VCaP (cell line): ENCODE data around the gene ITGA3.

Source experiments
- H3K27ac ChIP-seq: fragments of 450-650 bp; 2 replicates; pipeline ENCODE4 v1.5.1; 2017
- TF ChIP-seq, protein P1 (sequence below): fragments of 450-650 bp; conservative IDR thresholded peaks from 2 replicates; pipeline ENCODE4 v1.5.1; 2017; ENCODE audit warnings: mild to moderate bottlenecking, moderate library complexity

The ITGA3 gene

DNA sequence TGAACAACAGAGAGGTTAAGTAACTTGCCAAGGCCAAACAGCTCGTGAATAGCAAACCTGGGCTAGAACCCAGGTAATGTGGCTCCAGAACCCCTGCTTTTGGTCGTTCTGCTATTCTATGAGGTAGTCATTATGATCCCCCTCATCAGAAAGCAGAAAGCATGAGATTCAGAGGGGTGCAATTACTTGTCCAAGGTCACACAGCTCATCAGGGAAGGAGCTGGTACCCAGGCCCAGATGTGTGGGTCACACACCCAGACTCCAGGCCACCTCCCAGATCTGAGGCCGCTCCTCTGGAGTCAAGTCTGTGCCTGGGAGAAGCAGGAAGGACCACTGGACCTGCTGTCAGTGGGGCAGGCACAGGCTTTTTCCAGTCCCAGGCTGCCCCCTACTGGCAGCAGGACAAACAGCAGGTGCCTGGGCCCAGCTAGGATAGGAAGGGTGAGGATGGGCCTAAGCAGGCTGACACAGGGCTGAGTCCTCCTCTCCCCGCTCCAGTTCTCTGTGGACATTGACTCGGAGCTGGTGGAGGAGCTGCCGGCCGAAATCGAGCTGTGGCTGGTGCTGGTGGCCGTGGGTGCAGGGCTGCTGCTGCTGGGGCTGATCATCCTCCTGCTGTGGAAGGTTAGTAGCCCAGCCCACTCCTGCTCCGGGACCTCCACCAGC, 31.5 kb downstream of the ITGA3 start:
- TF ChIP-seq, protein P1, sequence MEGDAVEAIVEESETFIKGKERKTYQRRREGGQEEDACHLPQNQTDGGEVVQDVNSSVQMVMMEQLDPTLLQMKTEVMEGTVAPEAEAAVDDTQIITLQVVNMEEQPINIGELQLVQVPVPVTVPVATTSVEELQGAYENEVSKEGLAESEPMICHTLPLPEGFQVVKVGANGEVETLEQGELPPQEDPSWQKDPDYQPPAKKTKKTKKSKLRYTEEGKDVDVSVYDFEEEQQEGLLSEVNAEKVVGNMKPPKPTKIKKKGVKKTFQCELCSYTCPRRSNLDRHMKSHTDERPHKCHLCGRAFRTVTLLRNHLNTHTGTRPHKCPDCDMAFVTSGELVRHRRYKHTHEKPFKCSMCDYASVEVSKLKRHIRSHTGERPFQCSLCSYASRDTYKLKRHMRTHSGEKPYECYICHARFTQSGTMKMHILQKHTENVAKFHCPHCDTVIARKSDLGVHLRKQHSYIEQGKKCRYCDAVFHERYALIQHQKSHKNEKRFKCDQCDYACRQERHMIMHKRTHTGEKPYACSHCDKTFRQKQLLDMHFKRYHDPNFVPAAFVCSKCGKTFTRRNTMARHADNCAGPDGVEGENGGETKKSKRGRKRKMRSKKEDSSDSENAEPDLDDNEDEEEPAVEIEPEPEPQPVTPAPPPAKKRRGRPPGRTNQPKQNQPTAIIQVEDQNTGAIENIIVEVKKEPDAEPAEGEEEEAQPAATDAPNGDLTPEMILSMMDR = peak; percentile 95
- no peak overlapping the region for H3K27ac ChIP-seq

DNA sequence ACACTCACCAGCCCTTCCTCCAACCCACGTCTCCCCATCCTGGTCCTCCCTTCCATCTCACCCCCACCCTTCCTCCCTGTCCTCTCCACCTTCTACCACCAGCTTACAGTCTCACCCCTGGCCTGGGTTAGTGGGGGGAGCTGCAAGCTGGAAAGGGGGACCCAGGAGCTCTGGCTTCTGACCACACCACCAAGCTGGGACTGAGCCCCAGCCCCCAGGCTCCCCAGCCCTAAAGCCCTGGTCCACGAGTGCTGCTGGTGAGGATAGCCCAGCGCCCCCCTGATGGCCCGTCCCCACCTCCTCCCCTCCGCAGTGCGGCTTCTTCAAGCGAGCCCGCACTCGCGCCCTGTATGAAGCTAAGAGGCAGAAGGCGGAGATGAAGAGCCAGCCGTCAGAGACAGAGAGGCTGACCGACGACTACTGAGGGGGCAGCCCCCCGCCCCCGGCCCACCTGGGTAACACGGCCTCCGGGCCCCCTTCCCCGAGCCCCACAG, 32.0 kb downstream of the ITGA3 start:
- TF ChIP-seq, protein P1 = no peak
- H3K27ac ChIP-seq = no peak overlapping the region

DNA sequence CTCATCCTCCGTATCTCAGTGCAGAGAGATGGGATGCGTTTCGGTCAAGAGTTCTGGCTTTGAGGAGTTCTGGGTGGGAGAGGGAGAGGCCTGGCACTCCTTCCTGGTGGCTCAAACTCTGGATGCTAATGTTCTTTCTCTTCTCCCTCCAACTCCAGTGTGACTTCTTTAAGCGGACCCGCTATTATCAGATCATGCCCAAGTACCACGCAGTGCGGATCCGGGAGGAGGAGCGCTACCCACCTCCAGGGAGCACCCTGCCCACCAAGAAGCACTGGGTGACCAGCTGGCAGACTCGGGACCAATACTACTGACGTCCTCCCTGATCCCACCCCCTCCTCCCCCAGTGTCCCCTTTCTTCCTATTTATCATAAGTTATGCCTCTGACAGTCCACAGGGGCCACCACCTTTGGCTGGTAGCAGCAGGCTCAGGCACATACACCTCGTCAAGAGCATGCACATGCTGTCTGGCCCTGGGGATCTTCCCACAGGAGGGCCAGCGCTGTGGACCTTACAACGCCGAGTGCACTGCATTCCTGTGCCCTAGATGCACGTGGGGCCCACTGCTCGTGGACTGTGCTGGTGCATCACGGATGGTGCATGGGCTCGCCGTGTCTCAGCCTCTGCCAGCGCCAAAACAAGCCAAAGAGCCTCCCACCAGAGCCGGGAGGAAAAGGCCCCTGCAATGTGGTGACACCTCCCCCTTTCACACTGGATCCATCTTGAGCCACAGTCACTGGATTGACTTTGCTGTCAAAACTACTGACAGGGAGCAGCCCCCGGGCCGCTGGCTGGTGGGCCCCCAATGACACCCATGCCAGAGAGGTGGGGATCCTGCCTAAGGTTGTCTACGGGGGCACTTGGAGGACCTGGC, 33.3 kb downstream of the ITGA3 start:
- TF ChIP-seq, protein P1 = no peak
- H3K27ac ChIP-seq = no peak overlapping the region

DNA sequence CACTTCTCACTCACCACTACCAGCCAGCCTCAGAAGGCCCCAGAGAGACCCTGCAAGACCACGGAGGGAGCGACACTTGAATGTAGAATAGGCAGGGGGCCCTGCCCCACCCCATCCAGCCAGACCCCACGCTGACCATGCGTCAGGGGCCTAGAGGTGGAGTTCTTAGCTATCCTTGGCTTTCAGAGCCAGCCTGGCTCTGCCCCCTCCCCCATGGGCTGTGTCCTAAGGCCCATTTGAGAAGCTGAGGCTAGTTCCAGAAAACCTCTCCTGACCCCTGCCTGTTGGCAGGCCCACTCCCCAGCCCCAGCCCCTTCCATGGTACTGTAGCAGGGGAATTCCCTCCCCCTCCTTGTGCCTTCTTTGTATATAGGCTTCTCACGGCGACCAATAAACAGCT, 34.2 kb downstream of the ITGA3 start:
- TF ChIP-seq, protein P1 = no peak
- no peak overlapping the region for H3K27ac ChIP-seq

DNA sequence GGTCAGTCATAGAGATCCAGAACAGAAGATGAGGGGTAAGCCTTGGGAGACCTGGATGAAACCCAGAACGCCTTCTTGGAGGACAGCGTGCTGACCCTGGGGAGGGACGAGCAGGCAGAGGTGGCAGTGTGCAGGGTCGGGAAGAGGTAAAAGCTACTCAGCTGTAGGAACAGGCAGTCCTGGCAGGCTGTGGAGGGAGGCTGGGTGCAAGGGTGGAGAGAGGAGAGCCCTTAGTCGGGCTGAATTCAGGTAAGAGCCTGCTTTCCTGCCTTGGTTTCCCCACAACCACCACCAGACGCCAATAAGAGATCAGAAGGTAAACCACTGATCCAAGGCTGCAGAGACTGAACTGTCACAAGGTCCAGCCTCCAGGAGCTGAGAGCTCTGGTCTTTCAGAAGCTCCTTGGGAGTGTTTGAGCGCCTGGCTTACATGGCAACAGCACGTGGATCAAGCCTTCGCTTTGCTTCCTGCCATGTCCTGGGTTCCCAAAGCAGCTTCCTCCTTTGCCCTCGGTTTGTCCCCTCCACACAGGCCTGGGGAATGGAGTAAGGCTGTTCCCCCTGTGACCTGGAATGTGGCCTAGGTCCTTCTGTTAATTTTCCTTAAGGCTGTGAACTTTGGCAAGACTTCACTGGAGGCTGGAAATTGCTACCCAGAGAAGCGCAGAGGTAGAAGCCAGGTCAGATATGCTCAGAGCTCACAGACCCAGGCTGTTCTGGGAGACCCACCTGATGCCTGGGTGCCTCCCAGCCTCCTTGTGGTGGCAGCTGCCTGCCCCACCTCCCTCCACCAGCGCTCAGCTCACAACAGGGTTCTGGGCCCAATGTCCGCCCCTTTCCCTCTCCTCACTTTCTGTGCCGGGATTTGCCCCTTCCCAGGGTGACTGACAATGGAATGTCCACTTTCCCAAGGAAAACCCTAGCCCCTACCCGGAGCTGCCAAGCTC, 35.3 kb downstream of the ITGA3 start:
- H3K27ac ChIP-seq = no peak overlapping the region
- TF ChIP-seq, protein P1 = no peak

DNA sequence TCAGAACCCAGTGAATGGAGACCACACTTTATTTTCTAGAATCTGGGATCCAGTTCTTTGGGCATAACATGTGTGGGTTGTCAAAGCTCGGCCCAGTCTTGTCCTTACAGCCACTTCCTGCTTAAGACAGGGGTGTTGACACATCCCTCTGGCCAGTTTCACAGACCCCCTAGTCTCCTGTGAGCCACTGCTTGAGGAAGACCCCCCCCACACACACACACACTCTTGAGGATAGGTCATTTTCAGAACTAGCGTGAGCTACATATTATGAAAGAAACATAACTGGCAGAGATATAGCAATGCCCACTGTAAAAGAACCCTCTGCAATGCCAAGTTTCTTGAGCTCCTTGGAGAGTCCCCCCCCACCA, 36.0 kb downstream of the ITGA3 start:
- H3K27ac ChIP-seq = no peak overlapping the region
- TF ChIP-seq, protein P1 = no peak
